Heart right ventricle (tissue), 16 donors: Measurements from ENCODE around the gene OR4K13. TPM values are rescaled to one million over a fixed set of nuclear protein-coding genes. Genes with fewer than 3 reads are reported as not detected.

Experiments used
- ATAC-seq, 8 donors: fragments of 200-7000 bp; cut with Tn5 transposase; one replicate each; pipeline ENCODE4 v1.9.1; 2020; ENCODE audit warnings: mild to moderate bottlenecking in 8 of 8, moderate library complexity in 8 of 8, moderate number of reproducible peaks in 1 of 8
- DNase-seq, 2 donors: peaks; one replicate each; pipeline ENCODE4 v3.0.0-alpha.2; 2020
- H3K27ac ChIP-seq, 10 donors: fragments of 200-600 bp; sonication (generic) in 2 of 10; one replicate each; pipeline versions ENCODE4 v1.5.0 to v1.8.0; 2020 to 2022; ENCODE audit warnings: mild to moderate bottlenecking in 3 of 10
- H3K27me3 ChIP-seq, 7 donors: fragments of 200-600 bp; one replicate each; pipeline ENCODE4 v1.8.0; 2021 to 2022; ENCODE audit warnings: mild to moderate bottlenecking in 2 of 7
- H3K36me3 ChIP-seq, 9 donors: fragments of 200-600 bp; sonication (generic) in 1 of 9; one replicate each; pipeline versions ENCODE4 v1.5.0 to v1.8.0; 2020 to 2022; ENCODE audit warnings: mild to moderate bottlenecking in 2 of 9
- H3K4me1 ChIP-seq, 9 donors: fragments of 200-600 bp; sonication (generic) in 1 of 9; one replicate each; pipeline versions ENCODE4 v1.5.0 to v1.8.0; 2020 to 2022; ENCODE audit warnings: mild to moderate bottlenecking in 4 of 9
- H3K4me3 ChIP-seq, 10 donors: fragments of 200-600 bp; sonication (generic) in 2 of 10; one replicate each; pipeline versions ENCODE4 v1.5.0 to v1.8.0; 2020 to 2022; ENCODE audit warnings: mild to moderate bottlenecking in 7 of 10, moderate library complexity in 2 of 10
- H3K9me3 ChIP-seq, 11 donors: fragments of 200-600 bp in 10 of 11; sonication (generic) in 2 of 11; one replicate each; pipeline versions ENCODE4 v1.5.0 to v1.8.0; 2013 to 2022; ENCODE audit warnings: mild to moderate bottlenecking in 2 of 11, control low read depth in 1 of 11, moderate library complexity in 1 of 11
- CTCF ChIP-seq, 9 donors: fragments of 200-600 bp; sonication (generic) in 2 of 9; IDR thresholded peaks; one replicate each; pipeline versions ENCODE4 v1.5.0 to v1.8.0; 2021 to 2022; ENCODE audit warnings: antibody characterized with exemption in 9 of 9, mild to moderate bottlenecking in 5 of 9, moderate library complexity in 1 of 9
- WGBS, 2 donors: extraction: QIAGEN DNeasy Blood & Tissue Kit; methylation state at CpG; one replicate each; pipeline ENCODE4 v1.1.7; 2013; ENCODE audit warnings: inconsistent platforms in 1 of 2; 5-methylcytosine and 5-hydroxymethylcytosine counted together
- intact Hi-C, 10 donors: fragments of 100-400 bp; cut with DNase I; formaldehyde crosslinking; loops; one replicate each; pipeline versions ENCODE4 v1.11.1 to v1.14.2; 2022
- polyA plus RNA-seq, 2 donors: library from polyadenylated mRNA; stranded (reverse); fragments of 200-250 nt; gene quantifications; one replicate each; pipeline ENCODE4 v1.2.3, GENCODE V29; 2013
- total RNA-seq, 10 donors: library from RNA; stranded (reverse); fragmentation: NEBNext Ultra II Directional in 3 of 10; extraction: Animal tissue kit (Norgen Biotek cat#: 25700) in 3 of 10; gene quantifications; one replicate each; pipeline versions ENCODE4 v1.2.1 to v1.2.4, GENCODE V29; 2021 to 2023
- donor health status: Arrhythmogenic right ventricular cardiomyopathy.
- donor health status: ischemic (EF 13 %, LVEDD 7.1; RV severe dilation, severe dysfunction).
- donor health status: healthy with polysubstance abuse.
- donor health status: DM: no; HTN: yes; CAD: no.
- donor health status: DM: no; HTN: no; CAD: no.
- donor health status: ischemic (EF 25% LVEDD 6.9; RV normal size, moderate dysfunction).
- donor health status: ischemic (EF 25% LVEDD 5.7; RV mildly dilated, moderate dysfunction).
- donor health status: healthy.
- donor health status: DM: yes; HTN: yes; CAD: no.
- donor health status: Ischemic cardiomyopathy.
- donor health status: ischemic (EF 35%, LVEDD 5.7; RV mildly dilated, moderate dysfunction).
- donor health status: nonischemic (EF 11% LVEDD 7.7; RV severe dilation, severe dysfunction).
- donor health status: DM: yes; HTN: yes; CAD: no.
- donor health status: PGD.
- donor health status: ischemic (EF 29% LVEDD 5.4; RV normal size, mild dysfunction).
- donor health status: nonischemic (EF 23%, LVEDD 6.1; RV moderate dilation, normal function).

The OR4K13 gene
- total and polyA plus RNA-seq, 12 donors: not detected

GRCh38 chr14:20035449-20035848, 389 bp downstream of the OR4K13 start:
- no peaks in the 10 kb centered on the region for H3K4me1 ChIP-seq
- no peak overlapping the region for H3K27ac ChIP-seq
- WGBS, 2 donors: 58 to 65% methylated on average over 3 of the region's 3 CpGs
- ATAC-seq (no peak), DNase-seq (no peak)
- intact Hi-C loops: no loop called here
- no peak for TF ChIP-seq CTCF (IDR thresholded peaks at IDR 0.05)
- H3K4me3 ChIP-seq: no peak overlapping the region
- no peaks in the 10 kb centered on the region for H3K27me3 ChIP-seq
- peaks cover 0 to 10% (median 0%) of the 10 kb centered on the region in 11 donors for H3K9me3 ChIP-seq
- no peaks in the 10 kb centered on the region for H3K36me3 ChIP-seq

- no peak for ATAC-seq
- H3K27ac ChIP-seq: no peak overlapping the region
- H3K9me3 ChIP-seq: peaks cover 0 to 6% (median 0%) of the 10 kb centered on the region in 11 donors
- H3K4me1 ChIP-seq: no peaks in the 10 kb centered on the region
- no peaks in the 10 kb centered on the region for H3K27me3 ChIP-seq
- no peak overlapping the region for H3K4me3 ChIP-seq
- no peaks in the 10 kb centered on the region for H3K36me3 ChIP-seq
- no peak for TF ChIP-seq CTCF (IDR thresholded peaks at IDR 0.05)
- WGBS, 2 donors: 66 to 70% methylated on average over 6 of the region's 6 CpGs
- DNase-seq: no peak
- intact Hi-C loops: no loop called here
These were observed 4.8 kb downstream of the OR4K13 start for GRCh38 chr14:20031058-20031457.

- no peak for ATAC-seq
- WGBS, 2 donors: 57 to 59% methylated on average over 2 of the region's 2 CpGs
- no peak for DNase-seq
- Histone ChIP-seq H3K9me3 (peaks cover 0 to 7% (median 0%) of the 10 kb centered on the region in 11 donors), H3K27me3 (no peaks in the 10 kb centered on the region), H3K27ac (no peak within 1 kb of the TSS), H3K36me3 (no peaks in the 10 kb centered on the region), H3K4me3 (no peak within 1 kb of the TSS), H3K4me1 (no peaks in the 10 kb centered on the region)
- intact Hi-C loops: no loop called here
- no peak for TF ChIP-seq CTCF (IDR thresholded peaks at IDR 0.05)
These were observed 16.5 kb downstream of the OR4K13 start, which contains the start of gene OR4K14 for GRCh38 chr14:20019257-20019865. Gene OR4K14, minus strand, starts transcription at chr14:20019307. Its CDS starts 4,114 bp downstream, at chr14:20015193.

- H3K27ac ChIP-seq: no peak overlapping the region
- TF ChIP-seq CTCF (IDR thresholded peaks at IDR 0.05): no peak
- H3K4me3 ChIP-seq: no peak overlapping the region
- peaks cover 0 to 20% (median 3%) of the 10 kb centered on the region in 11 donors for H3K9me3 ChIP-seq
- H3K27me3 ChIP-seq: no peaks in the 10 kb centered on the region
- DNase-seq (no peak), ATAC-seq (no peak)
- no peaks in the 10 kb centered on the region for H3K36me3 ChIP-seq
- intact Hi-C loops: no loop called here
- no peaks in the 10 kb centered on the region for H3K4me1 ChIP-seq
These were observed 27.7 kb downstream of the OR4K13 start for GRCh38 chr14:20008156-20008555.
